Skeletal muscle tissue (tissue), 5 donors: Measurements from ENCODE around the gene SPATA45. TPM values are rescaled to one million over a fixed set of nuclear protein-coding genes. Genes with fewer than 3 reads are reported as not detected.

Experiments used
- H3K27ac ChIP-seq: one replicate; pipeline ENCODE4 v1.7.0; 2013; ENCODE audit warnings: mild to moderate bottlenecking, low read depth, low read length, inconsistent platforms
- H3K27me3 ChIP-seq, 3 donors: one replicate each; pipeline ENCODE4 v1.7.0; 2013; ENCODE audit warnings: low read length in 3 of 3; ENCODE audit not compliant: control insufficient read depth in 3 of 3, insufficient read depth in 3 of 3
- H3K36me3 ChIP-seq, 3 donors: one replicate each; pipeline ENCODE4 v1.7.0; 2013; ENCODE audit warnings: low read length in 3 of 3; ENCODE audit not compliant: control insufficient read depth in 3 of 3, insufficient read depth in 3 of 3
- H3K4me1 ChIP-seq, 3 donors: one replicate each; pipeline ENCODE4 v1.7.0; 2013; ENCODE audit warnings: low read length in 3 of 3, mild to moderate bottlenecking in 3 of 3; ENCODE audit not compliant: control insufficient read depth in 3 of 3, insufficient read depth in 3 of 3
- H3K4me3 ChIP-seq, 3 donors: one replicate each; pipeline ENCODE4 v1.7.0; 2013; ENCODE audit warnings: low read length in 3 of 3
- H3K9ac ChIP-seq, 3 donors: one replicate each; pipeline ENCODE4 v1.7.0; 2013; ENCODE audit warnings: low read length in 3 of 3, mild to moderate bottlenecking in 3 of 3, moderate library complexity in 2 of 3, low read depth in 1 of 3
- H3K9me3 ChIP-seq, 3 donors: one replicate each; pipeline ENCODE4 v1.7.0; 2013; ENCODE audit warnings: low read length in 3 of 3; ENCODE audit not compliant: control insufficient read depth in 3 of 3
- small RNA-seq: library from RNA; depleted of rRNA; stranded (forward); fragments of <200 nt; gene quantifications from one replicate; pipeline ENCODE3, GENCODE V24; 2014
- total RNA-seq: library from RNA; depleted of rRNA; stranded (reverse); fragments of >200 nt; gene quantifications from one replicate; pipeline ENCODE4 v1.2.3, GENCODE V29; 2014
- donor health status: Osteomylitis.

The SPATA45 gene
- total RNA-seq, 1 donor from 2014 or later, result 1.6 TPM

- Histone ChIP-seq H3K4me1 (no peaks in the 10 kb centered on the region), H3K4me3 (no peak overlapping the region), H3K27ac (no peak overlapping the region), H3K9me3 (no peaks in the 10 kb centered on the region), H3K36me3 (peaks cover 5 to 38% (median 34%) of the 10 kb centered on the region in 3 donors), H3K9ac (no peak overlapping the region), H3K27me3 (no peaks in the 10 kb centered on the region)
Observed at GRCh38 chr1:212783976-212784375, 63.5 kb downstream of the SPATA45 start.

GRCh38 chr1:212782422-212783154, 64.9 kb downstream of the SPATA45 start:
- Histone ChIP-seq H3K36me3 (peaks cover 3 to 38% (median 34%) of the 10 kb centered on the region in 3 donors), H3K4me1 (no peaks in the 10 kb centered on the region), H3K9ac (no peak overlapping the region), H3K27me3 (no peaks in the 10 kb centered on the region), H3K27ac (no peak overlapping the region), H3K4me3 (no peak overlapping the region), H3K9me3 (no peaks in the 10 kb centered on the region)

- H3K4me1 ChIP-seq, result no peaks in the 10 kb centered on the region
- no peak overlapping the region for H3K4me3 ChIP-seq
- H3K9me3 ChIP-seq, result no peaks in the 10 kb centered on the region
- peaks cover 3 to 31% (median 27%) of the 10 kb centered on the region in 3 donors for H3K36me3 ChIP-seq
- no peak overlapping the region for H3K9ac ChIP-seq
- H3K27me3 ChIP-seq, result no peaks in the 10 kb centered on the region
- H3K27ac ChIP-seq, result no peak overlapping the region
Observed at GRCh38 chr1:212781225-212781624, 66.2 kb downstream of the SPATA45 start.

- H3K27me3 ChIP-seq, result no peaks in the 10 kb centered on the region
- no peaks in the 10 kb centered on the region for H3K4me1 ChIP-seq
- H3K9me3 ChIP-seq, result no peaks in the 10 kb centered on the region
- no peak overlapping the region for H3K4me3 ChIP-seq
- H3K36me3 ChIP-seq, result peaks cover 3 to 28% (median 27%) of the 10 kb centered on the region in 3 donors
- H3K9ac ChIP-seq, result no peak overlapping the region
- no peak overlapping the region for H3K27ac ChIP-seq
Observed at GRCh38 chr1:212780759-212781158, 66.7 kb downstream of the SPATA45 start.

Small RNA genes lying within 50 kb of the gene (small RNA-seq; reads per million reads assigned to genes)
- gene AC104333.1 (not detected), gene AC104333.2 (not detected)

Other genes starting within 250 kb of the SPATA45 start
- 4.7 TPM for gene ATF3, start 238.9 kb downstream of the SPATA45 start, total RNA-seq
- 0.52 TPM for gene BATF3, start 147.8 kb downstream of the SPATA45 start, total RNA-seq
- gene NSL1, start 55.9 kb downstream of the SPATA45 start, total RNA-seq, result 27.7 TPM
- gene TATDN3, start 55.8 kb downstream of the SPATA45 start, total RNA-seq, result 9.9 TPM
- gene FLVCR1, start 10.6 kb upstream of the SPATA45 start, total RNA-seq, result 10.4 TPM
- 11.5 TPM for gene VASH2, start 102.9 kb upstream of the SPATA45 start, total RNA-seq
- gene ANGEL2, start 168.2 kb upstream of the SPATA45 start, total RNA-seq, result 45.4 TPM
- 38.1 TPM for gene RPS6KC1, start 203.6 kb upstream of the SPATA45 start, total RNA-seq